Progenitor cell of endocrine pancreas (in vitro differentiated cells): ENCODE data around the gene TRAPPC3. TPM values are rescaled to one million over a fixed set of nuclear protein-coding genes. Genes with fewer than 3 reads are reported as not detected.
A peak's percentile ranks its signal among the peaks of the same experiment; 100 is the strongest.

Source experiments
- DNase-seq: peaks from one replicate; pipeline ENCODE4 v3.0.0; 2021; ENCODE audit warnings: low spot score; ENCODE audit not compliant: unreplicated experiment
- H3K27ac Mint-ChIP-seq: 2 replicates; pipeline ENCODE4 v1.8.0; 2021; ENCODE audit warnings: mild to moderate bottlenecking, moderate library complexity, mixed read lengths
- H3K27me3 Mint-ChIP-seq: 2 replicates; pipeline ENCODE4 v1.8.0; 2021; ENCODE audit warnings: mixed read lengths
- H3K36me3 Mint-ChIP-seq: 2 replicates; pipeline ENCODE4 v1.8.0; 2022; ENCODE audit warnings: mixed read lengths; ENCODE audit not compliant: insufficient read depth
- H3K4me1 Mint-ChIP-seq: 2 replicates; pipeline ENCODE4 v1.8.0; 2021; ENCODE audit warnings: low read depth, mixed read lengths
- H3K4me3 Mint-ChIP-seq: 2 replicates; pipeline ENCODE4 v1.8.0; 2021; ENCODE audit warnings: low read depth, mild to moderate bottlenecking, moderate library complexity, mixed read lengths
- H3K9me3 Mint-ChIP-seq: 2 replicates; pipeline ENCODE4 v1.8.0; 2021; ENCODE audit warnings: low read depth, mixed read lengths
- CTCF ChIP-seq: fragments of 200-600 bp; sonication (generic); IDR thresholded peaks from one replicate; pipeline ENCODE4 v1.5.0; 2021; ENCODE audit warnings: antibody characterized with exemption, mild to moderate bottlenecking; ENCODE audit not compliant: unreplicated experiment
- total RNA-seq: library from RNA; stranded (reverse); gene quantifications from 2 replicates; pipeline ENCODE4 v1.2.1, GENCODE V29; 2021

The TRAPPC3 gene
- total RNA-seq, 1 donor from 2014 or later: 63.6 TPM

GRCh38 chr1:36163426-36163825 lies 14.1 kb upstream of the TRAPPC3 start:
- Mint-ChIP-seq H3K9me3 (no peaks in the 10 kb centered on the region), H3K27me3 (no peaks in the 10 kb centered on the region), H3K27ac (no peak overlapping the region), H3K36me3 (peaks cover 15% of the 10 kb centered on the region), H3K4me3 (no peak overlapping the region), H3K4me1 (peaks cover 21% of the 10 kb centered on the region)
- no peak for DNase-seq
- TF ChIP-seq CTCF: no peak

- no peaks in the 10 kb centered on the region for H3K9me3 Mint-ChIP-seq
- H3K27ac Mint-ChIP-seq: peak overlapping the region; percentile 69
- H3K36me3 Mint-ChIP-seq: peaks cover 12% of the 10 kb centered on the region
- H3K4me1 Mint-ChIP-seq: peaks cover 28% of the 10 kb centered on the region
- no peaks in the 10 kb centered on the region for H3K27me3 Mint-ChIP-seq
- no peak overlapping the region for H3K4me3 Mint-ChIP-seq
- no peak for DNase-seq
- no peak for TF ChIP-seq CTCF
Observed at GRCh38 chr1:36162680-36163239, 13.5 kb upstream of the TRAPPC3 start.

- Mint-ChIP-seq H3K4me1 (peaks cover 35% of the 10 kb centered on the region), H3K9me3 (no peaks in the 10 kb centered on the region), H3K4me3 (no peak overlapping the region), H3K27me3 (no peaks in the 10 kb centered on the region), H3K36me3 (peaks cover 9% of the 10 kb centered on the region), H3K27ac (peak overlapping the region; percentile 69)
- TF ChIP-seq CTCF: no peak
- no peak for DNase-seq
Observed at GRCh38 chr1:36161641-36162531, 12.6 kb upstream of the TRAPPC3 start.

- Mint-ChIP-seq H3K27me3 (no peaks in the 10 kb centered on the region), H3K36me3 (peaks cover 6% of the 10 kb centered on the region), H3K27ac (peak overlapping the region; percentile 38), H3K9me3 (no peaks in the 10 kb centered on the region), H3K4me1 (peaks cover 35% of the 10 kb centered on the region), H3K4me3 (peak overlapping the region; percentile 58)
- TF ChIP-seq CTCF: peak; percentile 42
- no peak for DNase-seq
Observed at GRCh38 chr1:36160949-36161485, 11.7 kb upstream of the TRAPPC3 start.

GRCh38 chr1:36160388-36160948 lies 11.2 kb upstream of the TRAPPC3 start:
- Mint-ChIP-seq H3K27ac (peak overlapping the region; percentile 20), H3K9me3 (no peaks in the 10 kb centered on the region), H3K4me1 (peaks cover 35% of the 10 kb centered on the region), H3K27me3 (no peaks in the 10 kb centered on the region), H3K4me3 (no peak overlapping the region), H3K36me3 (peaks cover 6% of the 10 kb centered on the region)
- no peak for DNase-seq
- TF ChIP-seq CTCF: no peak
